Measurements from ENCODE around the gene GAMT.
"Not testable (repeated sequence)": the region's sequence is repeated elsewhere in the genome, so short reads cannot be mapped to it uniquely, and the experiment has no call there.

Gene GAMT

GRCh38 chr19:1433119-1434039, 32.0 kb upstream of the GAMT start:
- DNase-seq = no peak

DNA sequence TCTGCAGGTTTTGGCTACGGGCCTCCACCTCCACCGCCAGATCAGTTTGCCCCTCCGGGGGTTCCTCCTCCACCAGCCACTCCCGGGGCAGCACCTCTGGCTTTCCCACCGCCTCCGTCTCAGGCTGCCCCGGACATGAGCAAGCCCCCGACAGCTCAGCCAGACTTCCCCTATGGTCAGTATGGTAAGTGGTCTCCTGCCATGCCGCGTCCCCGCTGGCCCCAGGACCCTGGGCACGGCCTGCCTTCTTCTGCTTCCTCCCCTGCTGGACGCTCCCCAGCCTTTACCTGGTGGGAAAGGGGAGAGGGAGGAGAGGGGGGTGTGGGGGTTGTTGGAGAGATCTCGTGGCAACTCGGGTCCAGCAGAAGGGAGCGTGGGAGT, 31.2 kb upstream of the GAMT start:
- DNase-seq = no peak

DNA sequence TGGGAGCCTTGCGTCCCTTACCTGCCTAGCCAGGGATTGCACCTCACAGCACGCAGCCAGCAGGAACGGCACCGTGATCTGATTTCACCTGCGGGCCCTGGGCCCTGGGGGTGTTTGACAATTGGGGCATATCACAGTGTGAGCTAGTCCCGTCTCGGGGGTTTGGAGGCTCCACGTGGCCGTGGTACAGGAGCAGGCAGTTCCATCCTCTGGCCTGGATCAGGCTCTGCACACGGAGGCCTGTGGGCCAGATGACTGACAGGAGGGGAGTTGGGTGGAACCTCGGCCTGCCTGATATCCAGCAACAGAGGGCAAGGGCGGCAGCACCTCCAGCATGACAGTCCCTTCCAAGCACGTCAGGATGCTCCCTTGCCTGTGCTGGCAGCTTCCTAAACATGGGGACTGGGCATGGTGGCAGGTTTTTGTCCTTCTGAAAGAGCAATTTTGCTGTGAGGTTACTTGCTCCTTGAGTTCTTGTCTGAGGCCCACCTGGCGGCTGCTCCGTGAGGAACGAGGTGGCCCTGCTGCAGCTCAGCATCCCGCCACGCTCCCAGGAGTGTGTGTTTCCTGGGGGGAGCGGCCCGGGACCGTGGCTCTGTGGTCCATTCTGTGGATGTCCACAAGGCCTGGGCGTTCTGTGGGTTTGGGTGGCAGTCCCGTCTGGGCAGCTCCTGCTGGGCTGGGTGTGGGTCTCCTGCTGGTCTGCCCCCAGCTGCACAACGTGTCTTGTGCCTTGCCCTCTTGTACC, 30.6 kb upstream of the GAMT start:
- no peak for DNase-seq

- DNase-seq = no peak
Observed at GRCh38 chr19:1430246-1430645, 28.9 kb upstream of the GAMT start.

DNA sequence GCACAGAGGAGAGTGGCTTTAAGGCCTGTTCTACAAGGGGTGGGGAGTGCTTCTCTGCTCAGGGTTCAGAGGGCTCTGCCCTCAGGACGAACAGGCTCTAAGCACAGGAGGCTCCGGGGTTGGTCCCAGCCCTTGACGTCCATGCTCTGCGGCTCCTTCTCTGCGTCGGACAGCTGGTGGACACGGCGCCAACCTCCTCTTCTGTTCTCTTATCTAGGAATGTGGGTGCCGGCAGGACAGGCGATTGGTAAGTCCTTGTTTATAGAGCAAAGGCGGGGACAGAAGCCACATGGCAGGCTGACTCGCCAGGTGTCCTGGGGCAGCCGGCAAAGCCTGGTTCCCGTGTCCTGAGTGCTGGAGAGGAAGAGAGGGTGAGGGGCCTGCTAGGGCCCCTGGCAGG, 28.4 kb upstream of the GAMT start:
- DNase-seq = no peak

DNA sequence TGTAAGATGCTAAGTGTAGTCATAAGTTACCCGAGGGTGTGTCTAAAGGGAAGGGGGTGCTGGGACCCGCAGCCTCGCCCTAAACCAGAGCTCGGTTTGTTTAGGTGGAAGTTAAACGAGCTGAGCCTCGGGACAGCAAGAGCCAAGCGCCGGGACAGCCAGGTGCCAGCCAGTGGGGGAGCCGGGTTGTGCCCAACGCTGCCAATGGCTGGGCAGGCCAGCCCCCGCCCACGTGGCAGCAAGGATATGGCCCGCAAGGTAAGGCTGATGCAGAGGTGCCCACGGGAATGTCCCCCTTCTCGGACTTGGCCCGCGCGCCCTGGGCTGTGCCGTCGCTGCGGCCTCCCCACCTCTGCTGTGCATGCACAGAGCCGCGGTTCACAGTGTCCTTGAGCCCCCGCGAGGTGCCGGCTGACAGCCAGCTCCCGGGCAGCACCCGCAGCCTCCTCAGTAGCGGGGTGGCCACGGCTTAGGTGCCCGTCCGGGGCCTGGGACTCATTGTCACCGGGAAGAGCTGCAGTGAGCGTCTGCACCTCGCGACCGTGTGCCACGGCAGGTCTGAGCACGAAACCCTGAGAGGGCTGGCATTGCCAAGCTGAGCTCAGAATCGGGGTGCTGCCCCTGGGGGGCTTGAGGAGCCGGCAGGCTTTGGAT, 27.5 kb upstream of the GAMT start:
- DNase-seq = no peak

DNA sequence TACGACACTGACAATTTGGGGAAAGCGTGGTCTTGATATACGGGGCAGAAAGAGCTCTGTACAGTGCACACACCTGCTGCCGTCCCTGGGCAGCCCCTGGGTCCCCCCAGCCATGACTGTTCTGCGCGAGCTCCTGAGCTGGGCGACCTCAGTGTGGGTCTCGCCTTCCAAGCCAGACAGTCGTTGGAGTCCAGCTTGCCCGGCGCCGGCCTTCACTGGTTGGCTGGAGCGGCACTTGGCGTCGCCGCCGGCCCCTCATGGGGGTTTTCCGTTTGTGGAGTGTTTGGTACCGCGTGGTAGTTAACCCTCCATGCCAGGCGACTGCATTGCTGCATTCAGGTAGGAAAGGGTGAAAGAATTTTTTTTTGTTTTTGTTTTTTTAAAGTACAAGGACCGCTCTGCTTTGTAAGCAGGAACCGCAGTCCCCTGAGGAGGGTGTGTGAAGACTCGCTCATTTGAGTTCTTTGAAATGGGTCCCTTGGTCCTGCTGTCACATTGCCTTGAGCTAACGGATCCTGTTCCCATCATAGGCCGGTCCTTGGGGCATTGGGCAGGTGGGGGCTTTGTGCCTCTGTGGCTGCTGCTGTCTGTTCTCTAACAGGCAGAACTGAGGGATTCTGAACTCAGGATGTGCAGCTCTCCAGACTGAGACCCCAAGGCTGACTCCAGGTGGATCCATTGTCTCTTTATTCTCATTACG, 26.0 kb upstream of the GAMT start:
- DNase-seq = no peak

DNA sequence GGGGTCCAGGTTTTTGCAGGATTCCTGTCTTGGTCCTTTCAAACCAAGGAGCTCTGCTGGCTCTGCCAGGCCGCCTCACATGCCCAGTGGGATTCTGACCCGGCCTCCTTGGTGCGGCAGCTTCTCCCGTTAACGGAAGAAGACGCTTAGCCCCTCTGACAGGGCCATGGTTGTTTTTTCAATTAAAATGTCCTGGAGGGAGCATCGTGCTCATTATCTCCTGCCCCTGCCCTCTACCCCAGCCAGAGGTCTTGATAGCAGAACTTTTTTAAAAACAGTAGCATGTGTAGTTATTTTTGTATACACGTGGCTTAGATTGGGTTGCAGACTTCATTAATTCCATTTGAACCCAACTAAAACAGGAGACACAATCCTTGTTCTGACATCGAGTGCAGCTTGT, 25.4 kb upstream of the GAMT start:
- DNase-seq = no peak

- DNase-seq = no peak
Observed at GRCh38 chr19:1425902-1426301, 24.6 kb upstream of the GAMT start.

DNA sequence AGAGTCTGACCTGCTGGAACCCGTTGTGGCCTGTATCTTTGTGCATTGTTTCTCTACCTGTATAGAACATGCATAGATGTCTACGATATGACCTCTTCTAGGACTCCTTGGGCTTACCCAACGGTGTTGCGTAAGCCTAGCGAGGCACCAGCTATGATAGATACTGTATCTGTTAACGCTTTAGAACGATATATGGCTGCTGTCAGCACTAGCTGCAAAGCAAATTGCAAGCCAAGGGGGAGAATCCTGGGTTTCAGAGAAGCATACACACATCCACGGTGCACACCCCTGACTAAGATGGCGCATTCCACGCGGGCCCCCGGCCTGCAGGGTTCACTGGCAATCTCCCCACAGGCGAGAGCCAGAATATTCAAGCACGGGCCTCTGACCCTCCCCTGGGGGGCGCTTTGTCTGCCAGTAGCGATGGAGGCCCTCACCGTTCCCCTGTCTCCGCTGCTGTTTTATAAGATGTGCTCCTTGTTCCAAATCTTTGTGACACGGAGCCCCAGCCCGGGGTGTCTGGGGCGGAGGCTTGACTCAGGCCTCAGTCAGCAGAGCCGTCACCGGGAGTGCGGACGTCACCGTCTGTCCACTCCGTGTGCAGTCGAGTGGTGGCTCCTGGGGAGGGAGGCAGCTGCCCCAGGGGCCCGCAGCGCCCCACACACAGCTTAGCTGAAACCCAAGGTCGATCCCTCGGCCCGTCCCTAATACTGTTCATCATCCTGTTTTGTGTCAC, 23.9 kb upstream of the GAMT start:
- no peak for DNase-seq

DNA sequence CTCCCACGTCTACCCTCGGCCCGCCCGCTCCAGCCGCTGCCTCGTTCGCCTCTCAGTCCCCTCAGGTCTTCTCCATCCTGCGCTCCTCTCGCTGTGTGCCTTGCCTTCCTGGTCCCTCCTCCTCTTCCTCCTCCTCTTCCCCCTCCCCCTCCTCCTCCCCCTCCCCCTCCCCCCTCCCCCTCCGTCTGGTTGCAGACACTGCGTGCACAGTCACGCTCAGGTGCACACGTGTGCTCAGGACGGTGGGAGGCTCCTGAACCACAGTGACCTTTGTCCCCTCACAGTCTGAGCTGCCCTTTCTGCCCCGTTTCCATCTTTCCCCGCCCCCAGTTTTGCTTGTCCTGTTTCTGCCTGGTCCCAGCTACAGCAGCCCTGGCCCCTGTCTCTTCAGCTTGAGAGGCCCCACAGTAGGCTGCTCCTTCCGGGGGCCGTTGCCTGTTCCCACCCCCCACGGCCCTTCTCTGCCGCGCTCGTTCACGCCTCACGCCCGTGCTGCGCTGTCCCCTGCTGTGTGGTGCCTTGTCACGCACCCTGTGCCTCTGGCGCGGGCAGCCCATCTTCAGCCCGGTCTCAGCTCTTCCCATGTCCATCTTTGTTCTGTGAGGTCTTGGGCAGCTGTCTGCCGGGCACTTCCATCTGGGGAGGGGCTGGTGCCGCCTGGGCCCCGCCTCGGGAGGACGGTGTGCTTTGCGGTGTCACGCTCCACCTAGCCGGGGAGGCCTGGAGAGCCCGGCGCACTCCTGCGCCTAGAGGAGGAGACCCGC, 23.0 kb upstream of the GAMT start:
- DNase-seq = no peak

- no peak for DNase-seq
Observed at GRCh38 chr19:1423436-1424191, 22.3 kb upstream of the GAMT start.

DNA sequence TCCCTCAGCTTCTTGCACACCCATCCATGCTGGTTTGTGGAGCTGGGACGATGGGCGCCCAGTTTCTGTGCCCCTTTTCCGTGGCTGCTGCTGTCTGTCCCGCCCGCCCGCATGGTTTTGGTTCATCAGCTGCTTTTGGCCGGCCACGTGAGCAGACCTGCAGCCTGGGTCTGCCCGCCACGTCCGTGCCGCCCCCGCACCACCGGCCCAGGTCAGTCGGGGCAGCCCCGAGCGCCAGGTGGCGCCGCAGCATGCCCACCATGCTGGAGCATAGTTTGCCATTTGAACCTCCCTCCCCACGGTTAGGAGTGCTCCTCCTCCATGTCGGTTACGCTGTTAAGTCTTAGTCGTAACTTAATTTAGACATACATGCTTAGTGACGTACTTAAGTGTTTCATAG, 21.6 kb upstream of the GAMT start:
- no peak for DNase-seq

DNA sequence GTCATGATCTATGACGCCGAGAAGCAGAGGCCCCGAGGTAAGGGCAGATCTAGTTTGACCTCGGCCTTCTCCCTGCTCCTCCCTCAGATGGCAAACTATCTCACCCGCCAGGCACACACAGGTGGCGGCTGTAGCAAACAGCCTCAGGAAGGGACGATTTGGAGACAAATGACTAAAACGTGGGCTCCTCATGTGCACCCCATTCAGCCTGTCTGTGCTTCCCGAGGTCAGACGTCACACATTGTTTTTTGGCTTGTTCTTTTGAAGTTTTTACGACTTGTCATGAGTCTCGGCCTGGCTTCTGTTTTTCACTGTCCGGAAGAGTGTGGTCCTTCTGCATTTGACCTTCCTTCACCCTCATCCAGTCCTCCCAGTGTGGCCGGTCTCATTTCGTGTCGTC, 21.0 kb upstream of the GAMT start:
- DNase-seq = no peak

GRCh38 chr19:1421958-1422305, 20.6 kb upstream of the GAMT start:
- DNase-seq = no peak

GRCh38 chr19:1421218-1421957, 20.0 kb upstream of the GAMT start:
- DNase-seq = no peak

- no peak for DNase-seq
Observed at GRCh38 chr19:1420590-1420989, 19.2 kb upstream of the GAMT start.

DNA sequence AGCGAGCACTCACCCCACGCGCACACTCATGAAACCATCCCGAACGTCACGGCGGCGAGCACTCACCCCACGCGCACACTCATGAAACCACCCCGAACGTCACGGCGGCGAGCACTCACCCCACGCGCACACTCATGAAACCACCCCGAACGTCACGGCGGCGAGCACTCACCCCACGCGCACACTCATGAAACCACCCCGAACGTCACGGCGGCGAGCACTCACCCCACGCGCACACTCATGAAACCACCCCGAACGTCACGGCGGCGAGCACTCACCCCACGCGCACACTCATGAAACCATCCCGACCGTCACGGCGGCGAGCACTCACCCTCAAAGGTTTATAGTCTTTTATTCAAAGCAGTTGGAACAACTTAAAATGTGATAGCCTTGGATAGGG, 18.7 kb upstream of the GAMT start:
- DNase-seq = not testable (repeated sequence)

- DNase-seq = no peak
Observed at GRCh38 chr19:1418951-1419738, 17.8 kb upstream of the GAMT start.

GRCh38 chr19:1418496-1418775, 17.1 kb upstream of the GAMT start:
- DNase-seq = no peak

Data from NCI-H2029 (cell line).